ENCODE results near the gene INPP4A. TPM values are rescaled to one million over a fixed set of nuclear protein-coding genes. Genes with fewer than 3 reads are reported as not detected.

Gene INPP4A
- total and polyA plus RNA-seq, 2 of the 13 experiments (the other 11 are each of a cell fraction or from before 2014, with no cell fraction given), result 10.1 to 10.9 TPM

- TF ChIP-seq, protein P1, sequence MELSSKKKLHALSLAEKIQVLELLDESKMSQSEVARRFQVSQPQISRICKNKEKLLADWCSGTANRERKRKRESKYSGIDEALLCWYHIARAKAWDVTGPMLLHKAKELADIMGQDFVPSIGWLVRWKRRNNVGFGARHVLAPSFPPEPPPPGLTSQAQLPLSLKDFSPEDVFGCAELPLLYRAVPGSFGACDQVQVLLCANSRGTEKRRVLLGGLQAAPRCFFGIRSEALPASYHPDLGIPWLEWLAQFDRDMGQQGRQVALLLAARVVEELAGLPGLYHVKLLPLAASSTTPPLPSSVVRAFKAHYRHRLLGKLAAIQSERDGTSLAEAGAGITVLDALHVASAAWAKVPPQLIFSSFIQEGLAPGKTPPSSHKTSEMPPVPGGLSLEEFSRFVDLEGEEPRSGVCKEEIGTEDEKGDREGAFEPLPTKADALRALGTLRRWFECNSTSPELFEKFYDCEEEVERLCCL (CRISPR knock-in tag; IDR thresholded peaks at IDR 0.05; ENCODE audit: borderline replicate concordance), result no peak
- TF ChIP-seq ZNF572 (CRISPR knock-in tag; IDR thresholded peaks at IDR 0.05) (0 out of 2 replicates have a peak, but pooled peaks have one; percentile 58), POLR2G (IDR thresholded peaks at IDR 0.05; ENCODE audit: low read depth, low read length) (0 out of 2 replicates have a peak, but pooled peaks have one; percentile 30), MIXL1 (CRISPR knock-in tag; IDR thresholded peaks at IDR 0.05) (0 out of 2 replicates have a peak, but pooled peaks have one; percentile 51), KLF12 (CRISPR knock-in tag; IDR thresholded peaks at IDR 0.05; ENCODE audit: borderline replicate concordance) (no peak), ZZZ3 (CRISPR knock-in tag; IDR thresholded peaks at IDR 0.05; ENCODE audit: borderline replicate concordance) (no peak), ZBTB7B (CRISPR knock-in tag; IDR thresholded peaks at IDR 0.05) (0 out of 2 replicates have a peak, but pooled peaks have one; percentile 33), ETV5 (CRISPR knock-in tag; IDR thresholded peaks at IDR 0.05; ENCODE audit: borderline replicate concordance) (peak; percentile 60; the same call in 1 of the 2 replicates), ELF3 (CRISPR knock-in tag; IDR thresholded peaks at IDR 0.05) (peak; percentile 39; the same call in 1 of the 2 replicates), PAWR (CRISPR knock-in tag; IDR thresholded peaks at IDR 0.05; ENCODE audit: borderline replicate concordance) (no peak), GATAD1 (CRISPR knock-in tag; IDR thresholded peaks at IDR 0.05) (peak; percentile 48; the same call in 1 of the 2 replicates), SALL1 (CRISPR knock-in tag; IDR thresholded peaks at IDR 0.05) (peak; percentile 41; the same call in 1 of the 2 replicates), CEBPG (CRISPR knock-in tag; IDR thresholded peaks at IDR 0.05) (0 out of 2 replicates have a peak, but pooled peaks have one; percentile 19), KDM3A (CRISPR knock-in tag; IDR thresholded peaks at IDR 0.05; ENCODE audit: low read depth) (no peak), ZFY (CRISPR knock-in tag; IDR thresholded peaks at IDR 0.05) (peak; percentile 29; the same call in 1 of the 2 replicates)
- TF ChIP-seq, protein P2, sequence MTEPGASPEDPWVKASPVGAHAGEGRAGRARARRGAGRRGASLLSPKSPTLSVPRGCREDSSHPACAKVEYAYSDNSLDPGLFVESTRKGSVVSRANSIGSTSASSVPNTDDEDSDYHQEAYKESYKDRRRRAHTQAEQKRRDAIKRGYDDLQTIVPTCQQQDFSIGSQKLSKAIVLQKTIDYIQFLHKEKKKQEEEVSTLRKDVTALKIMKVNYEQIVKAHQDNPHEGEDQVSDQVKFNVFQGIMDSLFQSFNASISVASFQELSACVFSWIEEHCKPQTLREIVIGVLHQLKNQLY (CRISPR knock-in tag; IDR thresholded peaks at IDR 0.05), result no peak
- TF ChIP-seq, protein P3, sequence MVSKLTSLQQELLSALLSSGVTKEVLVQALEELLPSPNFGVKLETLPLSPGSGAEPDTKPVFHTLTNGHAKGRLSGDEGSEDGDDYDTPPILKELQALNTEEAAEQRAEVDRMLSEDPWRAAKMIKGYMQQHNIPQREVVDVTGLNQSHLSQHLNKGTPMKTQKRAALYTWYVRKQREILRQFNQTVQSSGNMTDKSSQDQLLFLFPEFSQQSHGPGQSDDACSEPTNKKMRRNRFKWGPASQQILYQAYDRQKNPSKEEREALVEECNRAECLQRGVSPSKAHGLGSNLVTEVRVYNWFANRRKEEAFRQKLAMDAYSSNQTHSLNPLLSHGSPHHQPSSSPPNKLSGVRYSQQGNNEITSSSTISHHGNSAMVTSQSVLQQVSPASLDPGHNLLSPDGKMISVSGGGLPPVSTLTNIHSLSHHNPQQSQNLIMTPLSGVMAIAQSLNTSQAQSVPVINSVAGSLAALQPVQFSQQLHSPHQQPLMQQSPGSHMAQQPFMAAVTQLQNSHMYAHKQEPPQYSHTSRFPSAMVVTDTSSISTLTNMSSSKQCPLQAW (CRISPR knock-in tag; IDR thresholded peaks at IDR 0.05), result peak; percentile 69
- TF ChIP-seq, protein P4, sequence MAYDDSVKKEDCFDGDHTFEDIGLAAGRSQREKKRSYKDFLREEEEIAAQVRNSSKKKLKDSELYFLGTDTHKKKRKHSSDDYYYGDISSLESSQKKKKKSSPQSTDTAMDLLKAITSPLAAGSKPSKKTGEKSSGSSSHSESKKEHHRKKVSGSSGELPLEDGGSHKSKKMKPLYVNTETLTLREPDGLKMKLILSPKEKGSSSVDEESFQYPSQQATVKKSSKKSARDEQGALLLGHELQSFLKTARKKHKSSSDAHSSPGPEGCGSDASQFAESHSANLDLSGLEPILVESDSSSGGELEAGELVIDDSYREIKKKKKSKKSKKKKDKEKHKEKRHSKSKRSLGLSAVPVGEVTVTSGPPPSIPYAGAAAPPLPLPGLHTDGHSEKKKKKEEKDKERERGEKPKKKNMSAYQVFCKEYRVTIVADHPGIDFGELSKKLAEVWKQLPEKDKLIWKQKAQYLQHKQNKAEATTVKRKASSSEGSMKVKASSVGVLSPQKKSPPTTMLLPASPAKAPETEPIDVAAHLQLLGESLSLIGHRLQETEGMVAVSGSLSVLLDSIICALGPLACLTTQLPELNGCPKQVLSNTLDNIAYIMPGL (CRISPR knock-in tag; IDR thresholded peaks at IDR 0.05; ENCODE audit: borderline replicate concordance in 1 of 2, low read depth in 1 of 2), result peak in 1 of 2 experiments; percentile 56; a peak in 1 of 4 replicates
- TF ChIP-seq, protein P5, sequence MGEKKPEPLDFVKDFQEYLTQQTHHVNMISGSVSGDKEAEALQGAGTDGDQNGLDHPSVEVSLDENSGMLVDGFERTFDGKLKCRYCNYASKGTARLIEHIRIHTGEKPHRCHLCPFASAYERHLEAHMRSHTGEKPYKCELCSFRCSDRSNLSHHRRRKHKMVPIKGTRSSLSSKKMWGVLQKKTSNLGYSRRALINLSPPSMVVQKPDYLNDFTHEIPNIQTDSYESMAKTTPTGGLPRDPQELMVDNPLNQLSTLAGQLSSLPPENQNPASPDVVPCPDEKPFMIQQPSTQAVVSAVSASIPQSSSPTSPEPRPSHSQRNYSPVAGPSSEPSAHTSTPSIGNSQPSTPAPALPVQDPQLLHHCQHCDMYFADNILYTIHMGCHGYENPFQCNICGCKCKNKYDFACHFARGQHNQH (CRISPR knock-in tag; IDR thresholded peaks at IDR 0.05), result peak; percentile 51; the same call in 1 of the 2 replicates
- TF ChIP-seq, protein P6, sequence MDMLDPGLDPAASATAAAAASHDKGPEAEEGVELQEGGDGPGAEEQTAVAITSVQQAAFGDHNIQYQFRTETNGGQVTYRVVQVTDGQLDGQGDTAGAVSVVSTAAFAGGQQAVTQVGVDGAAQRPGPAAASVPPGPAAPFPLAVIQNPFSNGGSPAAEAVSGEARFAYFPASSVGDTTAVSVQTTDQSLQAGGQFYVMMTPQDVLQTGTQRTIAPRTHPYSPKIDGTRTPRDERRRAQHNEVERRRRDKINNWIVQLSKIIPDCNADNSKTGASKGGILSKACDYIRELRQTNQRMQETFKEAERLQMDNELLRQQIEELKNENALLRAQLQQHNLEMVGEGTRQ (IDR thresholded peaks at IDR 0.05; ENCODE audit: low read depth, low read length), result no peak
- TF ChIP-seq, protein P6 (CRISPR knock-in tag; IDR thresholded peaks at IDR 0.05; ENCODE audit: borderline replicate concordance), result no peak
Measured at GRCh38 chr2:98601532-98602132, 157.0 kb downstream of the INPP4A start (continued).
